ENCODE data around the gene NDUFA13. TPM values are rescaled to one million over a fixed set of nuclear protein-coding genes. Genes with fewer than 3 reads are reported as not detected.

NDUFA13 gene
- total RNA-seq, 1 donor from 2014 or later, result 169 TPM

DNA sequence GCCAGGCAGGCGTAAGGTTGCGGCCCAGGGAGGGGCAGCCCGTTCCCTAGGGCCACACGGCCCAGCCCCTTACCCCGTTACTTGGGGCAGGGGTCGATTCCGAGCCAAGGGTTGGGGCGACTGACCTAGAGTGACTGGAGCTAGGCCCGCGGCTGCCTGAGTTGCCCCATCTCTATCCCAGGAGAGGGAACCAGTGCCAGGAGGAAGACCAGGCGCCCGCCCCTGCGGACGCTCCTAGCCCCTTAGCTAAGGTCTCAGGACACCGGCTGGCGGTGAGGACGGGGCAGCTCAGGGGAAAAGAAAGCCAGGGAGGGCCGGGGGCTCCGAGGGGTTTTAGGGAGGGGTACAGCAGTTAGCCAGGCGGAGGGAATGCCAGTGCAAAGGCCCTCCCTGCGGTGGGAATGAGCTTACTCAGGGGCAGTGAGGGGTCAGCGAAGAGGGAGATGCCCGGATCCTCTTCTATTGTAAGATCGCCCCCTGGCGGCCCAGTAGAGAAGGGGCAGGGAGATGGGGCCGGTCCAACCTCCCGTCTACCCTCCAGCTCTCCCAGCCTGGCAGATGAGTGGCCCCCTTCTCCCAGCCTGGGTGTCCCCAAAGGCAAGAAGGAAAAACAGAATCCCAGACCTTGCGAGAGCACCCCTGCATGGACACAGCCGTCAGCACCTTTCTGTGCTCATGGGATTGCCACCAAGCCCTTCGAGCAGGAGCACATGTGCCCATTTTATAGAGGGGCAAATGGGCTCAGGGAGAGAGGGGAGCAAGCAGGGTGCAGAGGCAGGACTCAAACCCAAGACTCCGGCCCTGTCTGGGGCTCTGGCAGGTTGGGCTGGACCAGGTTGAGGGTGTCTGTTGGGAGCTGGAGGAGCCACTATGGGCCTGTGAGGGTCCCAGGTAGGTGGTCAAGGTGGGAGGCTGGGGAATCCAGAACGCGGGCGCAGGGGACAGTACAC is 38.3 kb downstream of the NDUFA13 start:
- H3K27ac ChIP-seq (ENCODE audit: low read depth, low read length), result no peak overlapping the region
- H3K9ac ChIP-seq (ENCODE audit: low read depth in 1 of 3, low read length in 3 of 3), result no peak overlapping the region
- no peaks in the 10 kb centered on the region for H3K4me1 ChIP-seq (ENCODE audit: control insufficient read depth in 3 of 3, insufficient read depth in 3 of 3, low read length in 3 of 3)
- peaks cover 9 to 23% (median 12%) of the 10 kb centered on the region in 3 donors for H3K27me3 ChIP-seq (ENCODE audit: control insufficient read depth in 3 of 3, insufficient read depth in 3 of 3, low read length in 3 of 3)
- no peaks in the 10 kb centered on the region for H3K36me3 ChIP-seq (ENCODE audit: control insufficient read depth in 3 of 3, insufficient read depth in 3 of 3, low read length in 3 of 3)
- H3K9me3 ChIP-seq (ENCODE audit: control insufficient read depth in 3 of 3, low read length in 3 of 3), result no peaks in the 10 kb centered on the region
- no peak overlapping the region for H3K4me3 ChIP-seq (ENCODE audit: low read length in 3 of 3)

DNA sequence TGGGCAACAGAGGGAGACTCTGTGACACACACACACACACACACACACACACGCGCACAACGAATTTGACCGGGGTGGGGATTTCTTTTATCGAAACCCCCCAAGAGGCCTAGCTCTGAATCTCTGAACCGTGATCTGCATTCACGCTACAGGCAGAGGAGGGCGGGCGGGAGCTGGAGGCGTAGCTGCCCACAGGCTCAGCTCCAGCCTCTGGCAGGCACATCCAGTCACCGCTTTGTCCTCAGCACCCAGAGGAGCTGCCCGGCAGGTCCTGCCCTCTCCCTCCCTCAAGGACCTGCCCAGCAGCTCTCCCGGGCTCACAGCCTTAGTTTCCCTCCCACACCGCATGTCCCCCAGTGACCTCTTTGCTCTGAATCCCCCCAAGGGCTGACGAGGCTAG is 42.0 kb downstream of the NDUFA13 start:
- H3K27me3 ChIP-seq (ENCODE audit: control insufficient read depth in 3 of 3, insufficient read depth in 3 of 3, low read length in 3 of 3), result peaks cover 0 to 10% (median 2%) of the 10 kb centered on the region in 3 donors
- no peak overlapping the region for H3K9ac ChIP-seq (ENCODE audit: low read depth in 1 of 3, low read length in 3 of 3)
- no peak overlapping the region for H3K27ac ChIP-seq (ENCODE audit: low read depth, low read length)
- no peaks in the 10 kb centered on the region for H3K4me1 ChIP-seq (ENCODE audit: control insufficient read depth in 3 of 3, insufficient read depth in 3 of 3, low read length in 3 of 3)
- no peak overlapping the region for H3K4me3 ChIP-seq (ENCODE audit: low read length in 3 of 3)
- no peaks in the 10 kb centered on the region for H3K36me3 ChIP-seq (ENCODE audit: control insufficient read depth in 3 of 3, insufficient read depth in 3 of 3, low read length in 3 of 3)
- no peaks in the 10 kb centered on the region for H3K9me3 ChIP-seq (ENCODE audit: control insufficient read depth in 3 of 3, low read length in 3 of 3)

DNA sequence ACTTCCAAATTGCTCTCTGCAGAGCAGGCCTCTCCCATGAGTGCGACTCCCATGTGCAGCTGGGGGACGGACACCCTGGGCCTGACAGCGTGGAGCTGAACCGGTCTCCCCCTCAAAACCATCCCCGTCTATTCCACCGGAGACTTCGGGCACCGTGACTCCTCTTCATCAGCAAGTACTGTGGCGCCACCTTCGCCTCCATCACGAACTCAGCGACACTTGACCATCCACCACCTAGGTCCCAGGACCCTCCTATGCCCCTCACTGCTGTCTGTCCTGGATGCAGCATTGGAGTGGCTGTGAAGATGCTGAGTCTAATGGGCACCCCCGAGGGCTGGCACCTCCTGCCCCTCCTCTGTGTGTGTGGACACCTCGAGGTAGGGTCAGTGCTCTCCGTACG is 42.6 kb downstream of the NDUFA13 start:
- no peaks in the 10 kb centered on the region for H3K36me3 ChIP-seq (ENCODE audit: control insufficient read depth in 3 of 3, insufficient read depth in 3 of 3, low read length in 3 of 3)
- H3K27ac ChIP-seq (ENCODE audit: low read depth, low read length), result no peak overlapping the region
- H3K4me1 ChIP-seq (ENCODE audit: control insufficient read depth in 3 of 3, insufficient read depth in 3 of 3, low read length in 3 of 3), result no peaks in the 10 kb centered on the region
- no peak overlapping the region for H3K4me3 ChIP-seq (ENCODE audit: low read length in 3 of 3)
- no peaks in the 10 kb centered on the region for H3K9me3 ChIP-seq (ENCODE audit: control insufficient read depth in 3 of 3, low read length in 3 of 3)
- H3K27me3 ChIP-seq (ENCODE audit: control insufficient read depth in 3 of 3, insufficient read depth in 3 of 3, low read length in 3 of 3), result peaks cover 0 to 10% (median 2%) of the 10 kb centered on the region in 3 donors
- no peak overlapping the region for H3K9ac ChIP-seq (ENCODE audit: low read depth in 1 of 3, low read length in 3 of 3)

GRCh38 chr19:19559931-19560330 is 43.9 kb downstream of the NDUFA13 start:
- H3K9ac ChIP-seq (ENCODE audit: low read depth in 1 of 3, low read length in 3 of 3), result no peak overlapping the region
- no peak overlapping the region for H3K4me3 ChIP-seq (ENCODE audit: low read length in 3 of 3)
- no peaks in the 10 kb centered on the region for H3K36me3 ChIP-seq (ENCODE audit: control insufficient read depth in 3 of 3, insufficient read depth in 3 of 3, low read length in 3 of 3)
- no peaks in the 10 kb centered on the region for H3K4me1 ChIP-seq (ENCODE audit: control insufficient read depth in 3 of 3, insufficient read depth in 3 of 3, low read length in 3 of 3)
- H3K27me3 ChIP-seq (ENCODE audit: control insufficient read depth in 3 of 3, insufficient read depth in 3 of 3, low read length in 3 of 3), result peaks cover 0 to 5% (median 0%) of the 10 kb centered on the region in 3 donors
- H3K9me3 ChIP-seq (ENCODE audit: control insufficient read depth in 3 of 3, low read length in 3 of 3), result no peaks in the 10 kb centered on the region
- no peak overlapping the region for H3K27ac ChIP-seq (ENCODE audit: low read depth, low read length)

GRCh38 chr19:19561946-19562664 is 46.1 kb downstream of the NDUFA13 start:
- H3K4me1 ChIP-seq (ENCODE audit: control insufficient read depth in 3 of 3, insufficient read depth in 3 of 3, low read length in 3 of 3), result no peaks in the 10 kb centered on the region
- peaks cover 0 to 4% (median 0%) of the 10 kb centered on the region in 3 donors for H3K27me3 ChIP-seq (ENCODE audit: control insufficient read depth in 3 of 3, insufficient read depth in 3 of 3, low read length in 3 of 3)
- no peak overlapping the region for H3K27ac ChIP-seq (ENCODE audit: low read depth, low read length)
- no peak overlapping the region for H3K9ac ChIP-seq (ENCODE audit: low read depth in 1 of 3, low read length in 3 of 3)
- H3K9me3 ChIP-seq (ENCODE audit: control insufficient read depth in 3 of 3, low read length in 3 of 3), result no peaks in the 10 kb centered on the region
- H3K36me3 ChIP-seq (ENCODE audit: control insufficient read depth in 3 of 3, insufficient read depth in 3 of 3, low read length in 3 of 3), result no peaks in the 10 kb centered on the region
- H3K4me3 ChIP-seq (ENCODE audit: low read length in 3 of 3), result no peak overlapping the region

- peaks cover 0 to 4% (median 0%) of the 10 kb centered on the region in 3 donors for H3K27me3 ChIP-seq (ENCODE audit: control insufficient read depth in 3 of 3, insufficient read depth in 3 of 3, low read length in 3 of 3)
- H3K9ac ChIP-seq (ENCODE audit: low read depth in 1 of 3, low read length in 3 of 3), result no peak overlapping the region
- H3K9me3 ChIP-seq (ENCODE audit: control insufficient read depth in 3 of 3, low read length in 3 of 3), result no peaks in the 10 kb centered on the region
- no peak overlapping the region for H3K27ac ChIP-seq (ENCODE audit: low read depth, low read length)
- no peaks in the 10 kb centered on the region for H3K4me1 ChIP-seq (ENCODE audit: control insufficient read depth in 3 of 3, insufficient read depth in 3 of 3, low read length in 3 of 3)
- no peaks in the 10 kb centered on the region for H3K36me3 ChIP-seq (ENCODE audit: control insufficient read depth in 3 of 3, insufficient read depth in 3 of 3, low read length in 3 of 3)
- no peak overlapping the region for H3K4me3 ChIP-seq (ENCODE audit: low read length in 3 of 3)
These were observed 46.8 kb downstream of the NDUFA13 start for GRCh38 chr19:19562665-19563347.

- H3K9ac ChIP-seq (ENCODE audit: low read depth in 1 of 3, low read length in 3 of 3), result no peak overlapping the region
- H3K4me1 ChIP-seq (ENCODE audit: control insufficient read depth in 3 of 3, insufficient read depth in 3 of 3, low read length in 3 of 3), result no peaks in the 10 kb centered on the region
- no peaks in the 10 kb centered on the region for H3K9me3 ChIP-seq (ENCODE audit: control insufficient read depth in 3 of 3, low read length in 3 of 3)
- peaks cover 0 to 4% (median 0%) of the 10 kb centered on the region in 3 donors for H3K27me3 ChIP-seq (ENCODE audit: control insufficient read depth in 3 of 3, insufficient read depth in 3 of 3, low read length in 3 of 3)
- no peaks in the 10 kb centered on the region for H3K36me3 ChIP-seq (ENCODE audit: control insufficient read depth in 3 of 3, insufficient read depth in 3 of 3, low read length in 3 of 3)
- no peak overlapping the region for H3K4me3 ChIP-seq (ENCODE audit: low read length in 3 of 3)
- H3K27ac ChIP-seq (ENCODE audit: low read depth, low read length), result no peak overlapping the region
These were observed 47.4 kb downstream of the NDUFA13 start for GRCh38 chr19:19563348-19563848.

DNA sequence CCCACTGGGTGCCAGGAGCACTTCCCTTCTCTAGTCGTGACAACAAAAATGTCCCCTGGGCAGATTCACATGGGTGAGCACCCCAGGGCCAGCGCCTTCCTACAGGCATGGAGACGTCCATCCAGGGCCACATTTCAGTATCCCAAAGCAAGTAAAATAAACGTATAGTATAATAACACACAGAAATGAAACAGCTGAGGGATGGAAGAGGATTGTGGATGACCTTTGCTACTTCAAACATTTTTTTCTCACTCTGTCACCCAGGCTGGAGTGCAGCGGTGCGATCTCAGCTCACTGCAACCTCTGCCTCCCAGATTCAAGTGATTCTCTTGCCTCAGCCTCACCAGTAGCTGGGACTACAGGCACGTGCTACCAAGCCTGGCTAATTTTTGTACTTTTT is 50.3 kb downstream of the NDUFA13 start:
- Histone ChIP-seq H3K27ac (ENCODE audit: low read depth, low read length) (no peak overlapping the region), H3K27me3 (ENCODE audit: control insufficient read depth in 3 of 3, insufficient read depth in 3 of 3, low read length in 3 of 3) (no peaks in the 10 kb centered on the region), H3K4me1 (ENCODE audit: control insufficient read depth in 3 of 3, insufficient read depth in 3 of 3, low read length in 3 of 3) (no peaks in the 10 kb centered on the region), H3K9me3 (ENCODE audit: control insufficient read depth in 3 of 3, low read length in 3 of 3) (no peaks in the 10 kb centered on the region), H3K9ac (ENCODE audit: low read depth in 1 of 3, low read length in 3 of 3) (no peak overlapping the region), H3K36me3 (ENCODE audit: control insufficient read depth in 3 of 3, insufficient read depth in 3 of 3, low read length in 3 of 3) (no peaks in the 10 kb centered on the region), H3K4me3 (ENCODE audit: low read length in 3 of 3) (no peak overlapping the region)

GRCh38 chr19:19567391-19567790 is 51.4 kb downstream of the NDUFA13 start:
- no peaks in the 10 kb centered on the region for H3K9me3 ChIP-seq (ENCODE audit: control insufficient read depth in 3 of 3, low read length in 3 of 3)
- no peak overlapping the region for H3K9ac ChIP-seq (ENCODE audit: low read depth in 1 of 3, low read length in 3 of 3)
- H3K4me3 ChIP-seq (ENCODE audit: low read length in 3 of 3), result no peak overlapping the region
- no peaks in the 10 kb centered on the region for H3K36me3 ChIP-seq (ENCODE audit: control insufficient read depth in 3 of 3, insufficient read depth in 3 of 3, low read length in 3 of 3)
- no peak overlapping the region for H3K27ac ChIP-seq (ENCODE audit: low read depth, low read length)
- H3K4me1 ChIP-seq (ENCODE audit: control insufficient read depth in 3 of 3, insufficient read depth in 3 of 3, low read length in 3 of 3), result no peaks in the 10 kb centered on the region
- no peaks in the 10 kb centered on the region for H3K27me3 ChIP-seq (ENCODE audit: control insufficient read depth in 3 of 3, insufficient read depth in 3 of 3, low read length in 3 of 3)
